HG03135 (cell line): ENCODE measurements around the gene SPOUT1.
"Not testable (repeated sequence)": the region's sequence is repeated elsewhere in the genome, so short reads cannot be mapped to it uniquely, and the experiment has no call there.

ENCODE experiments used
- ATAC-seq: cut with Tn5 transposase; IDR thresholded peaks from one replicate; pipeline ENCODE4 v1.9.1; 2021; ENCODE audit warnings: mild to moderate bottlenecking, moderate library complexity; ENCODE audit not compliant: unreplicated experiment

The SPOUT1 gene

DNA sequence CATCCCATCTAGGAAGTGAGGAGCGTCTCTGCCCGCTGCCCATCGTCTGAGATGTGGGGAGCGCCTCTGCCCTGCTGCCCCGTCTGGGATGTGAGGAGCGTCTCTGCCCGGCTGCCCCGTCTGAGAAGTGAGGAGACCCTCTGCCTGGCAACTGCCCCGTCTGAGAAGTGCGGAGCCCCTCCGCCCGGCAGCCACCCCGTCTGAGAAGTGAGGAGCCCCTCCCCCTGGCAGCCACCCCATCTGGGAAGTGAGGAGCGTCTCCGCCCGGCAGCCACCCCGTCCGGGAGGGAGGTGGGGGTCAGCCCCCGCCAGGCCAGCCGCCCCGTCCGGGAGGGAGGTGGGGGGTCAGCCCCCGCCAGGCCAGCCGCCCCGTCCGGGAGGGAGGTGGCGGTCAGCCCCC is 49.5 kb downstream of the SPOUT1 start:
- not testable (repeated sequence) for ATAC-seq

DNA sequence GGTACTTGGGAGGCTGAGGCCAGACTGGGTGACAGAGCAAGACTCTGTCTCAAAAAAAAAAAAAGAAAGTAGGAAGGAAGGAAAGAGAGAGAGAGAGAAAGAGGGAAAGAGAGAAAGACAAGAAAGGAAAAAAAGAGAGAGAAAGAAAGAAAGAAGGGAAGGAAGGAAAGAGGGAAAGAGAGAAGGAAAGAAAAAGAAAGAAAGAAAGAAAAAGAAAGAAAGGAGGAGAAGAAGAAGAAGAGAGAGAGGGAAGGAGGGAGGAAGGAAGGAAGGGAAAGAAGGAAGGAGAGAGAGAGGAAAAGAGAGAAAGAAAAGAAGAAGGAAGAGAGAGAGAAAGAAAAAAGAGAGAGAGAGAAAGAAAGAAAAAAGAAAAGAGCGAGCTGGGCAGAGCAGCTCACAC is 54.8 kb downstream of the SPOUT1 start:
- ATAC-seq = no peak

GRCh38 chr9:128773049-128773448 is 56.5 kb downstream of the SPOUT1 start:
- no peak for ATAC-seq

GRCh38 chr9:128771745-128772519 is 57.7 kb downstream of the SPOUT1 start, which contains the start of gene ZER1:
ZER1 (minus strand) TSS chr9:128771927; CDS start chr9:128755565, 16,362 bp downstream.
- peak; percentile 87 for ATAC-seq

- peak; percentile 30 for ATAC-seq
These were observed 58.4 kb downstream of the SPOUT1 start for GRCh38 chr9:128771094-128771721.

- no peak for ATAC-seq
These were observed 59.1 kb downstream of the SPOUT1 start for GRCh38 chr9:128770286-128771030.
